Daoy (cell line): ENCODE measurements around the gene RGS17. TPM values are rescaled to one million over a fixed set of nuclear protein-coding genes. Genes with fewer than 3 reads are reported as not detected.
"Not testable (repeated sequence)": the region's sequence is repeated elsewhere in the genome, so short reads cannot be mapped to it uniquely, and the experiment has no call there.

Experiments used
- DNase-seq: peaks from one replicate; pipeline ENCODE4 v3.0.0-alpha.2; 2015; ENCODE audit warnings: low read depth
- total RNA-seq: library from RNA; depleted of rRNA; stranded (reverse); fragments of >200 nt; shearing (Covaris generic); gene quantifications from 2 replicates; pipeline ENCODE4 v1.2.3, GENCODE V29; 2014

The RGS17 gene
- total RNA-seq, 1 experiment from 2014 or later: 8.7 TPM

GRCh38 chr6:153032255-153032882, 98.7 kb downstream of the RGS17 start:
- peak; percentile 23 for DNase-seq

GRCh38 chr6:153031335-153031955, 99.6 kb downstream of the RGS17 start:
- no peak for DNase-seq

DNA sequence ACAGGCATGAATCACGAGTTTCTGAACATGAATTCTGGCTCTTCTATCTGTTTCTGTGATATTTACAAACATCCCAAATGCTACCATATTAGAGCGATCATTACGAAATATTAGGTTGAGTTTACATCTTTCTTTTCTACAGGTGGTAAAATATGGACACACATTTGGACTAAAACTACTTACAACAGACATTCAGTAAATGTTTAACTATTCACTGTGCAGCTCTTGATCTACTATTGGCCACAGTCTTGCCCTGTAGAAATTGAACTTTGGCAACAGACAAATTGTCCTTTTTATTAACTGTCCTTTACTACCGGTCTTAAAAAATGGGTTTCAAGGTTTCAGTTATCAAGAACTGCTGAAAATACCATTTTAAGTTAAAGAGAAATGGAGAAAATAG, 102.1 kb downstream of the RGS17 start:
- DNase-seq: no peak

DNA sequence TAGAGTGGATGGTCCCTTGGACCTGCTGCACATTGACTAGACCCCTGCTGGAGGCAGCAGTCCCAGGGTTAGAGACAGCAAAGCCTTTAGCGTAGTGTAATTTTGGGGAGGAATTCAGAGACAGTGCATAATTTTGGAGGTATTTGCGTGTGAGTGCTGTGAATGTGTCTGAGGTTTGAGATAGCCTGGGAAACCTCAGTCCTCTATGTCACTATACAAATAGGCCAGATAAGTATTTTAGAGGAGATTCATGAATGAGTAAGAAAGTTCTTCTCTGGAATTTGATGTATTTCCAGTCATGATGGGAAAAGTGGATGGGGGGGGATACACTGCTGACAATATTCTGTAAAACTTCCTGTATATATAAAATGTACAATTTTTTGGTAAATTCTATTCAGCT, 102.8 kb downstream of the RGS17 start:
- no peak for DNase-seq

DNA sequence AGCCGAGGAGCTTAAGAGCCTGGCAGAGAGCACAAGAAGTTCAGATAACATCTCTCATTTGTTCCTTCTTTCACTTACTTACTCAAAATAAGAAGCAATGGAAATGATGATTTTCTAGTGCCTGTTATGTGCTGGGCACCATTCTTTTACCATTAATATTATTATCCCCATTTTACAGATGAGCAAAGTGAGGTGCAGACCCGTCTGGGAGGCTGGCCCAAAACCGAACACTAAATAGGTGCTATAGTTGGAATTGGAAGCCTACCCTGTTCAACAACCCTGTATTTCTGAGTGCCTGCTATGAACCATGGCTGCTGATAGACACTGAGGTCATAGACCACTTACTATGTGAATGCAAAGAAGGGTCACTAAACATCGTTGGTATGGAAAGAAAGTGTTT, 103.6 kb downstream of the RGS17 start:
- DNase-seq: no peak

DNA sequence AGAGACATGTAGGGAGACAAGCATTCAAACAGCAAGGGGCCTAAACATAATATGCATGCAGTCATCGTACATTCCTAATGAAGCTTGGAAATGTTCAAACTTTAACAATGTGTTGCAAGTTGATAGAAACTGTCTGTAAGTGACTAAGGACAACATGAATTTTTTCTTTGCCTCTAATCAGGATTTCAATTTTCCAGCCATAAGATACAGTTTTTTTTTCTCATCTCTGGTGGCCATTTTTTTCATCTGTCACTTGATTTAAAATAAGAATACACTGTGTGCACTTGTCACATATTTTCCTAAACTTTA, 106.4 kb downstream of the RGS17 start:
- no peak for DNase-seq

DNA sequence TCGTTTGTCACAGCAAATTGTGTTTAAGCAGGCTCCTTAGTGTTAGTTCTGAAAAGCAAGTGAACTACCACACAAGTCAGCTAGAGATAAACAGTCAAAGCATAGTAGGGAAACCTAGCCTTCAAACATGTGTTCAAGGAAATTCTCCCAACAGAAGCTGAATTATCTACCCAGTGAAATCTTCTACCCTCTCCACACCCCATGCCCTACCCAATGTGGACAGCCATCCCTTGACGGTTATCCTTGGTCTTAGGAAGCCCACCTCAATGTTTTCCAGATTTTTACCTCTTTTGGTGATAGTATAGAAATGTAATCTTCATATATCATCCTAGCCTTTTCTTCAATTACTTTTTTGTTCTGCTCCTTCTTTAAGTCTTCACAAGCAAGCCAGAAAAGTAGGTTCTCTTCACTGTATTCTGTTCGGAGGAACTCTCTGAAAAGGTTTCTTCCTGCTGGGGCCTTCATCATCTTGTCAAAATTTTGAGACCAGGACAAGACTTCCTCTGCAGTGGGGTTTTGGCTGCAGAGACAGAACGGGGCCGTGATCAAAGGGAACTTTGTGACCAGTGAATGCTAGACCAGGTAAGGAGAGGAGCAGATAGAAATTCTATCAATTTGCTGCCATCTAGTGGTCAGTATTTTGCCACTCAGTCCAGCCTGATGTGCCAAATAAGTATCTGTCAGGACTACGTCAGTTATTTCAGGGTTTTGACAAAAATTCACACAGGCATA, 106.9 kb downstream of the RGS17 start:
- DNase-seq: peak; percentile 60

DNA sequence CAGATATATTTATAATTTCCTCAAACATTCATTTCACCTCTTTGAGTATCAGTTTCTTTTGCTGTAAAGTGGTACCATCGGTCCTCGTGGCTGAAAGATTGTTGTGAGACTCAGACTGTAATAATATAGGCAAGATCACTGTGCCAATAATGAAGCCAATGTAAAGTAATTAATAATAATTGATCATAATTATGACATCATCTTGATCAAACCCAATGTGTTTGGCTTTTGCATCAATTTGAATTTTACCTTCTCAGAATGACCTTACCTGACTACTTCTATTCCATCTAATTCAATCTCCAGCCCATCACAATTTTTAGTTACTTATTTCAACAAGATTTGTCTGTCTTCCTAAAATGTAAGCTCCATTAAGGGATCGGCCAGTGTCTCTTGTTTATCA, 112.7 kb downstream of the RGS17 start:
- DNase-seq: no peak

DNA sequence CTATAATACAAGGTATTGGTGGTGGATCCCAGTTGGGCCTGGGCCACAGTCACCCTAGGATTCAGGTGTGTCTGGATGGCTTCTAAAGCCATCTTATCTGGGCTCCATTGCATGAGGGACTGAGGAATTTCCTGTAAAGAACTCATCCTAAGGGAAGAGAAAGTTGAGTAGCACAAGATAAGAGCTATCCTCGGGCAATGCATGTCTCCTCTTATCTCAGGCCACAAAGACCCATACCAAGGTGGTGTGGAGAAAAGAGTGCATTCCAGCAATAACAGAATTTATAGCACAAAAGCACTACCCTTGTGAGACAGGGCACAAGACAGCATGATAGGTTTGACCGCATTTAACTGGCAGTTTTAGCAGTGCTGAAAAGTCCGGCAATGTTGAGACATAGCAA, 114.2 kb downstream of the RGS17 start:
- no peak for DNase-seq

DNA sequence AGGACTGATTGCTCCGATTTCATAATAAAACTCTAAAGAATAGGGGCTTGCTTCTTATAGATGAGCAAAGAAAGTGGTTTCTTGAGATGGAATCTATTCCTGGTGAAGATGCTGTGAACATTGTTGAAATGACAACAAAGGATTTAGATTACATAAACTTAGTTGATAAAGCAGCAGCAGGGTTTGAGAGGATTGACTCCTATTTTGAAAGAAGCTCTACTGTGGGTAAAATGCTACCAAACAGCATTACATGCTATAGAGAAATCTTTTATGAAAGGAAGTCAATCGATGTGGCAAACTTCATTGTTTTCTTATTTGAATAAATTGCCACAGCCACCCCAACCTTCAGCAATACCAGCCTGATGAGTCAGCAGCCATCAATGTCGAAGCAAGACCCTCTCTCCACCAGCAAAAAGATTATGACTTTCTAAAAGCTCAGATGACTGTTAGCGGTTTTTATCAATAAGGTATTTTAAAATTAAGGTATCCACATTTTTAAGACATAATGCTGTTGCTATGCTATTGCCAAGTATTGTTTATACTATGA, 115.9 kb downstream of the RGS17 start:
- no peak for DNase-seq

DNA sequence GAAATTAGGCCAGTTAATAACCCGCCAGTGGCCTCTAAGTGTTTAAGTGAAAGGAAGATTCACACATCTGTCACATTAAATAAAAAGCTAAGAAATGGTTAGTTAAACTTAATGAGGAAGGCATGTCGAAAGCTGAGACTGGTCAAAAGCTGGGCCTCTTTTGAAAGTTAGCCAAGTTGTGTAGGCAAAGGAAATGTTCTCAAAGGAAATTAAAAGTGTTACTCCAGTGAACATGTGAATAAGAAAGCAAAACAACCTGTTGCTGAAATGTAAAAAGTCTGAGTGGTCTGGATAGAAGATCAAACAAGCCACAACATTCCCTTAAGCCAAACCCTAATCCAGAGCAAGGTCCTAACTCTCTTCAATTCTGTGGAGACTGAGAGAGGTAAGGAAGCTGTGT, 117.6 kb downstream of the RGS17 start:
- no peak for DNase-seq

GRCh38 chr6:153012856-153013255, 118.2 kb downstream of the RGS17 start:
- no peak for DNase-seq

DNA sequence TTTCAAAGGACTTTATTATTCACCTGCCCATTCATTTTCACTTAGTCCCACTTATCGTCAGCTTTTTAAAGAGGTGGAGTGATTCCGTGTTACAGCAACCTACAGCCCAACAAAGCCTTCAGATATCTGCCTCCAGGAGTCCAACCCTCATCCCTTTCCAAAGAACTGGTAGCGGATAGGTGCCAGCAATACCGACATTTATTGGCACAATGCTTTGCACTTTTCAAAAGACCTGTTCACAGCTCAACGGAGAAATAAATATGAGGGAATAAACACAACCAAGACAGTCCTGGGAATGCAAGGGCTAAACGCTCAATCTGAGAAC, 127.8 kb downstream of the RGS17 start:
- DNase-seq: no peak

DNA sequence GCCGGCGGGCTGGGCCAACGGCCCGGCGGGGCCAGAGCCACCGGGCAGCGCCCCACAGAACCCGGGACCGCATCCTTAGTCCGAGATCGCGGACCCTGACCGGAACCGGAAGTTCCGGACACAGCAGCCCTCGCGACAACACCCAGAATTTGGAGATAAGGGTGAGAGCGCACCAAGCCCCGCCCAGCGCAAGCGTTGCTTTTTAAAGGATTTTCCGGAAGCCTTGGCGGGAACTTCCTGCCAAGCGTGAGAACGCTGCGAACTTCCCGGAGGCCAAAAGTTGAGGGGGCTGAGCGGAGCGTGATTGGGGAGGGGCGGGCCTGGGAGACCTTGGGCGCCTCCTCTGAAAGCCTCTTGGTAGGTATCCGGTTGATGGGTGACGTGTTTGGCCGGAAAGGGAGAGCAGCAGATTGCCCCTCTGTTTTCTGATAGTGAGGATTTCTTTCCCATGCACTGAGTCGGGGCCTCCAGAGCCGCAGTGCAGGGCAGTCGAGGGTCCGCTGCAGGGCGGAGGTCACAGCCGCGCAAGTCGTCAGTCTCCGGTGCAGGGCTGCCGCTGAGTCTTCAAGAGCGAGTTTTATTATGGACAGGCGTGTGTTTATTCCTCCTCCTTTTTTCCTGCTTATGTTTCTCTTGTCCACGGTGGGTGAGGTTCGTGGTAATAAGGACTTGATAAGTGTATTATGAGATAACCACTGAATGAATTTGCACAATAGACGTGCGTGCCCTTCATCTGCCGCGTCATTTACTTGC, 128.3 kb downstream of the RGS17 start, which contains the start of gene MTRF1L:
Gene MTRF1L (minus strand): TSS at position 97 of the 753 bp plus-strand sequence. CDS start 24 bp downstream, at position 73.
- DNase-seq: peak; percentile 99

DNA sequence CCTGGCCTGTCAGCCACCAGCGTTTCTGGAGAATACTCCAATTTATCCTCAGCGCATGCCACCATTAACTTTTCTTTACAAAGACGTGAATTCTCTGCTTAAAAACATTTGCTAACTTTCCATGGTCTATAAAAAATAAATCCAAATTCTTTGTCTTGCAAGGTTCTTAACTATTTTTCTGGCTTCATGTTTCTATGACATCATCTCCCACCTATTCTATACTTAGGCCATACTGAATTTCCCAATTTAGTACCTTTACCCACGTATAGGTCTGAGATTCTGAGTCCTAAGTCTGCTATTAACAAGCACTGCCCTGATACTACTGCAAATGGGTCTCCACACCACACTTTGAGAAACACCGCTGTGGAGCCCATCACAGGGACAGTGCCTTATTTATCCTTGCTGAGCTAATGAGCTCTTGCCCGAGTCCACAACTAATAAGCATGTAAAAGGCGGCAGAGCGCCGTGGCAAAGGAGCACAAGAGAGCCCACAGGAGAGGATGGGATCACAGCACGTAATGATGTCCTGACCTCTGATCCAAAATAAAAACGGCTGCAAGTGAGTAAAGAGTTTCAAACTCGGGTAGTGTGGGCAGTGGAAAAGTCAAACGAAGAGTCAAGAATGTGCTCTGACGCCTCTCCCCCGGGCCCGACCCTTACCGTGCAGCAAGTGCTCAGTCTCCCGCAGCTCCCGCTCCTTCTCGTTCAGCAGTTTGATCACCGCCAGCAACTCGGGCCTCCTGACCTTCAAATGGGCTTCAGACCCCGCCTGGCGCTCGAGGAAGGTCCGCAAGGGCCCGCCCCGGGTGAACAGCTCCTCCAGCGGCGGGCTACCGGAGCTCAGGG, 129.1 kb downstream of the RGS17 start:
- peak; percentile 28 for DNase-seq

DNA sequence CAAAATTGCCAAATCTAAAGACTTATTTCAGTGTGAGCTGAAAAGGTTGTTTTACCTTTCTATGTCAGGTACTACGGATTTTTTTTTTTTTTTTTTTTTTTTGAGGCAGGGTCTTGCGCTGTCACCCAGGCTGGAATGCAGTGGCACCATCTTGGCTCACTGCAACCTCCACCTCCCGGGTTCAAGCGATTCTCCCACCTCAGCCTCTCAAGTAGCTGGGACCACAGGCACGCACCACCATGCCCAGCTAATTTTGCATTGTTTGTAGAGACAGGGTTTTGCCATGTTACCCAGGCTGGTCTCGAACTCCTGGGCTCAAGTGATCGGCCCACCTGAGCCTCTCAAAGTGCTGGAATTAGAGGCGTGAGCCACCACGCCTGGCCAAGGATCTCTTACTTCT, 130.3 kb downstream of the RGS17 start:
- not testable (repeated sequence) for DNase-seq

DNA sequence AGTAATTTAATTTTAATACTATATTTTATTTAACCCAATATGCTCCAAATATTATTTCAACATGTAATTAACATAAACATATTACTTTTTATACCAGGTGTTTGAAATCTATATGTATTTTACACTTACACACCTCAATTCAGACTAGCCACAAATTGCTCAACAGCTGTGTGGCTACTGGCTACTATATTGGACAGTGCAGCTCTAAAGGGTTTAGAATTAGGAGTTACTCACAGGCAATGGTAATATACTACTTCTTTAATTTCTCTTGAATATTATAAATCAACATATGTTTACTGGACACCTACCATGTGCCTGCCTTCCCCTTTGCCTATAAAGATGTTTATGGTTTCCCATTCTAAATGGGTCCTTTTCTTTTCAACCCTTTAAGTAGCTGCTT, 130.8 kb downstream of the RGS17 start:
- no peak for DNase-seq

- not testable (repeated sequence) for DNase-seq
Observed at GRCh38 chr6:152999538-152999937, 131.5 kb downstream of the RGS17 start.

DNA sequence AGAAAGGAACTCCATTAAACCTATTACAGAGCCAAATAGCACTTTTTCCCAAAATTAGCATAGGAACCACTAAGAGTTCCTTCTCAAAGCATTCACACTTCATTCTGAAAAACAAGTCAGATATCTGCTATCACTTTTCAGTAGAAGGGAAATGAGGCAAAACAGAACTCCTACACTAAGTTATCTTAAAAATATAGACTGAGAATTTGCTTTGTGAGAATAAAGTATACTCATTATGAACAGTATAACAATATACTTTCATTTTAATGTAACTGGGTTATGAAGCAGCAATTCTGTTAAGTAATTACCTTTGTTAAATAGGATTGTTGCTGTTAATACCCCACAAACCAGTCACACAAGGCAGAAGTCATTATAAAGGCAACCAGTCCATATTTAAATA, 137.2 kb downstream of the RGS17 start:
- DNase-seq: no peak

DNA sequence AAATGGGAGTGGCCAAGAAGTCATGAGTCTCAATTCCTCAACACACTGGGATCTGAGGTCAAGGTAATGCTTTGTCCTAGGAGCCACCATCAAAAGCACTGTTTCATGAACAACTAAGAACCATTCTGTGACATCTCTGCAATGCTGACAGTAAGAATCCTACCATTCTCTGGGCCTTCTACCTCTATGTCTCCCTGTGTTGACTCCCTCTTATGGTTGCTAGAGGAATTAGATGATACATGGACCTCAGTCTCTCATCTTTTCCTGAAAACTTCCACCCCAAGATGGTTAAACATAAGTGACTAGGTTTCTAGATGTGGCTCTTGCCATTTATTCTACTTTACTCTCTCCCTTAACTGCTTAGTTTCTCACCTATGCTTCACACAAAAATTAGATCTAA, 137.7 kb downstream of the RGS17 start:
- no peak for DNase-seq

DNA sequence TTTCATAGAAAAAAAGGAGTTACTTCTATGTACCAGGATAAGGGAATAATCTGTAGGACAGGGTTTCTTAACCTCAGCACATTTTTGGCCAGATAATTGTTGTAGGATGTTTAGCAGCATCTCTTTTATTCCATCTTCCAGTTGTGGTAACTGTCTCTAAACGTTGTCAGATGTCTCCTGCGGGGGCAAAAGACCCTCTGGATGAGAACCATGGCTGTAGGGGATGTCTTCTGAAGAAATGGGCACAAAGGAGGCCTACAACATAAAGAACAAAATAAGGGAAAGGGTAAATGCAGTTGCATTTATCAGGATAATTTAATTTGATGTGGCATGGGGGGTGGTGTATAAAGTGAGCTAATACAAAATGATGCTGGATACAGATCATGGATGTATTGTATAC, 144.1 kb downstream of the RGS17 start:
- no peak for DNase-seq
